Measurements from ENCODE around the gene SLC12A6. TPM values are rescaled to one million over a fixed set of nuclear protein-coding genes. Genes with fewer than 3 reads are reported as not detected.
A peak's percentile ranks its signal among the peaks of the same experiment; 100 is the strongest.

SLC12A6 gene
- total RNA-seq, 2 experiments from 2014 or later, result 11.5 to 14.9 TPM

DNA sequence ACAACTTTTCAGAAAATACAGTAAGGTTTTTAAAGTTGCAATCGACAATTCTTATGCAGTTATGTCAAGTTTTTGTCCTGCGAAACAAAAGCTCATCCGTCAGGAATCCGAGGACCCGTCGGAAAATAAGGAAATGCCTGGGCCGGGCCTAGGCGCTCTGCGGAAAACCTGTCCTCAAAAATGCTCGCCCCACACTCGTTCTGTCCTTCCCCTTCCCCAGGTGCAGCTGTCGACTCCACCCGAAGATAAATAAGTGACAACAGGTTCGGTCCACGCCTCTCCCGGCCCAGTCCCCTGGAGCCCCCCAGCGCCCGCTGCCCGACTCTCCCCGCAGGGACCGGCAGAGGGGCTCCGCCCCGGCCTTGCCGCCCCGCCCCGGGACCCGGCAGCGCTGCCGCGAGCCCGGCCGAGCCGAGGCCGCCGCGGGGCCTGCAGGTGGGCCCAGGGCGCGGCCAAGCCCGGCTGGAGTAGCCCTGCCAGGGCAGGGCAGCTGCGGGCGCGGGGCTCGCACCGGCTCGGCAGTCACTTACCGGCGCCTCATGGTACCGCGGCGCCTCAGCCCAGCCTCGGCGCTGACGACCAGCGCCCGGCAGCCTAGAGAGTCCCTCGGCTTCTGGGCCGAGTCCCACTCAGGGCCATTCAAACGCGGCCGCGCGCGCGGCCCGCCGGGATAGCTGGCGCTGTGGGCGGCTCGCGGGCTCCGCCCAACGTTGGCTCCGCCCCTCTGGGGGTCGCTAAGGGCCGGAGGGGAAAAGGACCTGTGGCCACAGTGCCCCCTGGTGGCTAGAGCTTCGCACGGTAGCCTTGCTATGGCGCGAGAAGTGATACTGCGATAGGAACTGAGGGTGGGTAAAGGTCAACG is 127.9 kb downstream of the SLC12A6 start, which contains the start of gene KATNBL1:
KATNBL1 (minus strand) TSS at position 676 of the 862 bp plus-strand sequence. CDS start 46,420 bp downstream, outside the sequence.
- H4K20me1 ChIP-seq (ENCODE audit: insufficient read depth, low read length), result 0 out of 2 replicates have a peak, but pooled peaks cover 7% of the 10 kb centered on the region
- ChIA-PET CTCF (ENCODE audit: unreplicated experiment) (interaction anchor here (0.6 to 1.4 kb wide), 5 partner anchors 9 to 1058 kb away, joined by 3 read pairs; no protein-coding TSS in a partner anchor), POLR2A (interaction anchor here (0.7 to 2.8 kb wide), 7 partner anchors 16 to 159 kb away, joined by 3 to 11 read pairs (median 4); partner anchors contain the start of genes EMC7 and PGBD4)
- peak; percentile 97 for DNase-seq (ENCODE audit: low spot score)
- intact Hi-C loops (cut with micrococcal nuclease; ENCODE audit: unreplicated experiment), result loop anchor here (1.0 to 10.0 kb wide), 6 partner anchors 99 to 378 kb away; partner anchors contain the start of genes EMC7, LPCAT4, PGBD4 and SLC12A6
- peak within 1 kb of the TSS; percentile 54 for H3K27ac ChIP-seq (ENCODE audit: low read depth, low read length, poor library complexity, severe bottlenecking)
- H3K4me3 ChIP-seq (ENCODE audit: low read depth, low read length, poor library complexity, severe bottlenecking), result peak within 1 kb of the TSS; percentile 79
- no peaks in the 10 kb centered on the region for H3K9me2 ChIP-seq (ENCODE audit: insufficient read depth, low read length)
- peak within 1 kb of the TSS; percentile 68 for H3K4me2 ChIP-seq (ENCODE audit: low read length)
- H3K79me2 ChIP-seq (ENCODE audit: insufficient read depth, low read depth, low read length), result peaks cover 29% of the 10 kb centered on the region
- peaks cover 14% of the 10 kb centered on the region for H3K36me3 ChIP-seq (ENCODE audit: insufficient read depth, low read length)
- peak within 1 kb of the TSS; percentile 76 for H2AFZ ChIP-seq (ENCODE audit: low read length)
- H3K9me3 ChIP-seq (ENCODE audit: low read length), result no peaks in the 10 kb centered on the region
- BruUV-seq (replicated peaks), result no TSS peak
- TF ChIP-seq EZH2phosphoT487 (IDR thresholded peaks at IDR 0.05; ENCODE audit: borderline replicate concordance, low read depth, low read length), result no peak
- TF ChIP-seq, protein P1, sequence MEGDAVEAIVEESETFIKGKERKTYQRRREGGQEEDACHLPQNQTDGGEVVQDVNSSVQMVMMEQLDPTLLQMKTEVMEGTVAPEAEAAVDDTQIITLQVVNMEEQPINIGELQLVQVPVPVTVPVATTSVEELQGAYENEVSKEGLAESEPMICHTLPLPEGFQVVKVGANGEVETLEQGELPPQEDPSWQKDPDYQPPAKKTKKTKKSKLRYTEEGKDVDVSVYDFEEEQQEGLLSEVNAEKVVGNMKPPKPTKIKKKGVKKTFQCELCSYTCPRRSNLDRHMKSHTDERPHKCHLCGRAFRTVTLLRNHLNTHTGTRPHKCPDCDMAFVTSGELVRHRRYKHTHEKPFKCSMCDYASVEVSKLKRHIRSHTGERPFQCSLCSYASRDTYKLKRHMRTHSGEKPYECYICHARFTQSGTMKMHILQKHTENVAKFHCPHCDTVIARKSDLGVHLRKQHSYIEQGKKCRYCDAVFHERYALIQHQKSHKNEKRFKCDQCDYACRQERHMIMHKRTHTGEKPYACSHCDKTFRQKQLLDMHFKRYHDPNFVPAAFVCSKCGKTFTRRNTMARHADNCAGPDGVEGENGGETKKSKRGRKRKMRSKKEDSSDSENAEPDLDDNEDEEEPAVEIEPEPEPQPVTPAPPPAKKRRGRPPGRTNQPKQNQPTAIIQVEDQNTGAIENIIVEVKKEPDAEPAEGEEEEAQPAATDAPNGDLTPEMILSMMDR (conservative IDR thresholded peaks at IDR 0.05; ENCODE audit: low read length), result peak; percentile 85
- peaks cover 14% of the 10 kb centered on the region for H3K4me1 ChIP-seq (ENCODE audit: insufficient read depth, low read length, poor library complexity, severe bottlenecking)

DNA sequence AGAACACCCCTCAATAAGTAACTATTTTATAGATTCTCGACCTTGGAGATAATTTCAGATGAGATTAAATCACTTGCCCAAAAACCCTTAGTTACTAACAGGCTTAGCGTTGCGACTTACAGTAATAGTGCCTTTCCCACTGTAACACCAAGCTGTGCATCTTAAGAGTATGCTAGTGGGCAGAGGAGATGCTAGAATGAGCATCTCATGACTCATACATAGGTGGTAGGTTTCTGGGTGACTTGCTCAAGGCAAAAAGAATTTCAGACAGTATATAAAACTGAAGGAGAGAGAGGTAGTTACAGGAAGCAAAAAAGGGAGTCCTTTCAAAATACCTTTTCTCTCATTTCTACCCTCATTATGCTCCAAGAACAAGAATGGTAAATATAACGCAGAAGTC is 131.6 kb downstream of the SLC12A6 start:
- H3K27ac ChIP-seq (ENCODE audit: low read depth, low read length, poor library complexity, severe bottlenecking), result no peak overlapping the region
- ChIA-PET POLR2A (no interaction called here), CTCF (ENCODE audit: unreplicated experiment) (no interaction called here)
- DNase-seq (ENCODE audit: low spot score), result no peak
- peaks cover 55% of the 10 kb centered on the region for H3K79me2 ChIP-seq (ENCODE audit: insufficient read depth, low read depth, low read length)
- H3K4me2 ChIP-seq (ENCODE audit: low read length), result no peak overlapping the region
- no peak overlapping the region for H2AFZ ChIP-seq (ENCODE audit: low read length)
- intact Hi-C loops (cut with micrococcal nuclease; ENCODE audit: unreplicated experiment), result loop anchor here (5.0 kb wide), 1 partner anchor 104 kb away; the partner anchor contains the start of genes EMC7 and PGBD4
- H4K20me1 ChIP-seq (ENCODE audit: insufficient read depth, low read length), result 0 out of 2 replicates have a peak, but pooled peaks cover 7% of the 10 kb centered on the region
- no peak overlapping the region for H3K4me3 ChIP-seq (ENCODE audit: low read depth, low read length, poor library complexity, severe bottlenecking)
- peaks cover 21% of the 10 kb centered on the region for H3K36me3 ChIP-seq (ENCODE audit: insufficient read depth, low read length)
- H3K9me2 ChIP-seq (ENCODE audit: insufficient read depth, low read length), result no peaks in the 10 kb centered on the region
- no TSS peak for BruUV-seq (replicated peaks)
- no peak for TF ChIP-seq EZH2phosphoT487 (IDR thresholded peaks at IDR 0.05; ENCODE audit: borderline replicate concordance, low read depth, low read length)
- no peaks in the 10 kb centered on the region for H3K9me3 ChIP-seq (ENCODE audit: low read length)
- peaks cover 14% of the 10 kb centered on the region for H3K4me1 ChIP-seq (ENCODE audit: insufficient read depth, low read length, poor library complexity, severe bottlenecking)

DNA sequence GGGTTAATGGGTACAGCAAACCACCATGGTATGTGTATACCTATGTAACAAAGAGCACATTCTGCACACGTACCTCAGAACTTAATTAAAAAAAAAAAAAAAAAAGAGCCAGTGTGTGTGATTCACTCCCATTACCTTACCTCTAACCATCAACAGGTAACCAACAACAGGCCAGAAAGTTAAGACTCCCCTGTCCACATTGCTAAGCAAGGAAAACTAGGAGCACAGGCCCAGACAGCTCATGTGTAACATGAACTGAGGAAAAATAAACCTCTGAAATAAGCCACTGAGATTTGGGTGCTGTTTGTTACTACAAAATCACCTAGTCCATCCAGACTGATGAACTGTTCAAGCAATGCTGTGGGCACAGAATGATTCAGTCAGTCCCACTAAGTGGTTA is 133.6 kb downstream of the SLC12A6 start:
- Histone ChIP-seq H3K27ac (ENCODE audit: low read depth, low read length, poor library complexity, severe bottlenecking) (no peak overlapping the region), H3K36me3 (ENCODE audit: insufficient read depth, low read length) (peaks cover 34% of the 10 kb centered on the region), H3K9me3 (ENCODE audit: low read length) (no peaks in the 10 kb centered on the region), H2AFZ (ENCODE audit: low read length) (no peak overlapping the region), H4K20me1 (ENCODE audit: insufficient read depth, low read length) (0 out of 2 replicates have a peak, but pooled peaks cover 5% of the 10 kb centered on the region), H3K9me2 (ENCODE audit: insufficient read depth, low read length) (no peaks in the 10 kb centered on the region), H3K79me2 (ENCODE audit: insufficient read depth, low read depth, low read length) (peaks cover 50% of the 10 kb centered on the region), H3K4me1 (ENCODE audit: insufficient read depth, low read length, poor library complexity, severe bottlenecking) (peaks cover 8% of the 10 kb centered on the region), H3K4me2 (ENCODE audit: low read length) (no peak overlapping the region), H3K4me3 (ENCODE audit: low read depth, low read length, poor library complexity, severe bottlenecking) (no peak overlapping the region)
- intact Hi-C loops (cut with micrococcal nuclease; ENCODE audit: unreplicated experiment), result no loop called here
- DNase-seq (ENCODE audit: low spot score), result no peak
- TF ChIP-seq, protein P1 (conservative IDR thresholded peaks at IDR 0.05; ENCODE audit: low read length), result no peak
- TF ChIP-seq EZH2phosphoT487 (IDR thresholded peaks at IDR 0.05; ENCODE audit: borderline replicate concordance, low read depth, low read length), result no peak
- ChIA-PET CTCF (ENCODE audit: unreplicated experiment) (no interaction called here), POLR2A (interaction anchor here (0.7 kb wide), 1 partner anchor 68 kb away, joined by 3 read pairs; no protein-coding TSS in a partner anchor)
- no TSS peak for BruUV-seq (replicated peaks)
